H54 (cell line): ENCODE results near the gene EPHA10.
"Not testable (repeated sequence)": the region's sequence is repeated elsewhere in the genome, so short reads cannot be mapped to it uniquely, and the experiment has no call there.

Source experiments
- DNase-seq: peaks from one replicate; pipeline ENCODE4 v3.0.0; 2011; ENCODE audit warnings: low spot score, mixed read lengths; ENCODE audit not compliant: insufficient read length
- FAIRE-seq: peaks from 3 replicates; lab custom pipeline; 2011; peaks lifted over from hg19 to GRCh38; lab: Jason Lieb, UNC
- POLR2A ChIP-seq: IDR thresholded peaks from 2 replicates; pipeline ENCODE4 v1.6.1; 2011; ENCODE audit warnings: low read depth, mild to moderate bottlenecking, low read length

The EPHA10 gene

GRCh38 chr1:37759451-37759850 is 5.5 kb downstream of the EPHA10 start:
- no peak for TF ChIP-seq POLR2A
- FAIRE-seq (no peak), DNase-seq (no peak)

DNA sequence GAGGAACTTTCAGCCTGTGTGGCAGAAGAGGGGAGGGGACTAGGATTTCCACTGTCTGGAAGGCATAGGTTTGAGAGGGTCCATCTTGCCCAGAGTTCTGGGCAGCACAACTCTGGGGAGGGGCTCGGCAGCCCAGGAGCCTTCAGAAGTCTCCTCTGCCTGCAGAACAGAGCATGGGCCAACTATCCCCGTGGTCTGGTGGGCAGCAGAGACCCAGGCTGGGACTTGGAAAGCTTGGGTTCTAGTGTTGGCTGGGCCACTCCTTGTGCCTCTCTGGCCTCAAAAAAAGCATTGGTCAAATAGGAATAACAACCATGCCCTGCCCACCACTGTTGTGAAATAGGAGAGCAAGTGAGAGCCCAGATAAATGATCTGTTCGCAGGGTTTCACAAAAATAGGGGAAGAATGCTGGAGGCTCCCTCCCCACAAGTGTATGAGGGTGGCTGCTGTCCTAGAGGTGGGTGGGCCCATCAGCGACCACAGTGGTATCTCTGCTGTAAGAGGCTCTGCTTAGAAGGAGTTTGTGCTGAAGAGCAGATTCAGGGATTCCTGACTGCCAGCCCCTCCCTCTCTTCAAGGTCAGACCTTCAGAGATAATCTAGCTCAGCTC is 8.9 kb downstream of the EPHA10 start:
- DNase-seq: no peak
- no peak for TF ChIP-seq POLR2A
- FAIRE-seq: no peak

- DNase-seq (peak; percentile 51), FAIRE-seq (no peak)
- no peak for TF ChIP-seq POLR2A
These were observed 9.6 kb downstream of the EPHA10 start for GRCh38 chr1:37755290-37755689.

DNA sequence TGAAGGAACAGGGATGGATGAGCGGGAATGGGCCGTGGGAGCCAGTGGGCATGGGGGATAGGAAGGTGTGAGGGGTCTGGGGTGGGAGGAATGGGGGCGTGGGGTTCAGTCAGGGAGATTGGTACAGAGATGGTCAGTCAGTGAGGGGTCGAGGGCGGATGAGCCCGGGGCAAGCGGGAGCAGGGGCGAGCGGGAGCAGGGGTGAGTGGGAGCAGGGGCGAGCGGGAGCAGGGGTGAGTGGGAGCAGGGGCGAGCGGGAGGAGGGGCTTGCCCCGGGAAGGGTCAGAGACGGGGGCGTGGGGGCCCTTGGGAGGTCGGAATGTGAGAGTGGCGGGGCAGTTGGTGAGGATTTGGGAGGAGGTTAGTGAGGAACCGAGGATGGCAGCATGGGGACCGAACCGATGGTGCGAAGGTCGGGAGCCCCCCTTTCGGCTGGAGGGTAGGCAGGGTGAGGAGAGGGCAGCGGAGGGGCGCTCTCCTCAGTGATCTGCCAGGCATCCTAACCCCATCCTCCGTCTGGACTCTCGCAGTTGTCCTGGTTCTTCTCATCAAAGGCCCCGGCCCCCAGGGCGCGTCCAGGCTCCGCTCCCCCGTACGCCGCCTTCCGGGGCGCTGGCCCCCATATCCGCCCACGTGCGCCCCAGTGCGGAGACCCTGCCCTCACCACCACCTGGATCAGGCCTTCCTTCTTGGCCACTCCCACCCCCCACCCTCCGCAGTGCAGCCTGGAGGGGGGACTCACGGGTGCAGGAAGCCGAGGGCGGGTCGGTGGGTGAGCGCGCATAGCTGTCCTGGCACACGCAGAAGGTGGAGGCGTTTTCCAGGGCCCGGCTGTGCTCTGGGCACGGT is 11.2 kb downstream of the EPHA10 start:
- TF ChIP-seq POLR2A: no peak
- FAIRE-seq: no peak
- DNase-seq: no peak

DNA sequence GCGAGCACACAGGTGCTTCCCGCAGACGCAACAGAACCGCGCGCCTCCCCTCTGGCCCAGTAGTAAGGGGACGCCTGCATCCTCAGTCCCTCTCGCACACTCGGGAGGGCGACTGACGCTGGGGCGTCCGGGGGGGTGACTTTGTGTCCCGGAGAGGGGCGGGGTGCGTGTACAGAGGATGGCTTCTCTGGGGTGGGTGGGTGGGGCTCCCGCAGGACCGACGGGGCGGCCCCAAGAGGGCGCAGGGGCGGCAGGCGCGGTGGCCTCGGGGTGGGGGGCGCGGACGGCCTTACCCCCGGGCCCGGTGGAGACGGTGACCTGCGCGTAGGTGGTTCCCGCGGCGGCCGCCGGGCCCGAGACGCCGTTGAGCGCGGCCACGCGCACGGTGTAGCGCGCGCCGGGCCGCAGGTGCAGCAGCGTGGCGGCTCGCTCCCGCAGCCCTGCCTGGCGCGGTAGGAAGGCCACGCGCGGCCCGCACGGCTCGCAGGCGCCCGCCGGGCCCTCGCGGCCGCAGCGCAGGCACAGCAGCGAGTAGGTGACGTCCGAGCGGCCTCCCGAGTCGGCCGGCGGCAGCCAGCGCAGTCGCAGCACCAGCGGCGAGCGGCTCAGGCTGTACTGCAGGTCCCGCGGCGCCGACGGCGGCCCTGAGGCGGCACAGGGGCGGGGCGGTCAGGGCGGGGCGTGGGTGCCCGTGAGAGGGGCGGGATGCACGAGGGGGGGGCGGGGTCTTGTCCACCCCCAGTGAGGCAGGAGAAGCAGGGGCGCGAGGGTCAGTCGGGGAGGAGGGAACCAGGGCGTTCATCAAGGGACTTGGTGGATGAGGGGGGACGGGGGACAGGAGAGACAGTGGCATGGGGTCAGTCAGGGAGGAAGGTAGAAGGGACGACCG is 12.1 kb downstream of the EPHA10 start:
- FAIRE-seq: no peak
- no peak for DNase-seq

GRCh38 chr1:37752213-37752582 is 12.7 kb downstream of the EPHA10 start:
- FAIRE-seq: no peak
- DNase-seq: no peak
- no peak for TF ChIP-seq POLR2A

More for the DNA sequence above, 12.1 kb downstream of the EPHA10 start:
- TF ChIP-seq POLR2A: no peak

DNA sequence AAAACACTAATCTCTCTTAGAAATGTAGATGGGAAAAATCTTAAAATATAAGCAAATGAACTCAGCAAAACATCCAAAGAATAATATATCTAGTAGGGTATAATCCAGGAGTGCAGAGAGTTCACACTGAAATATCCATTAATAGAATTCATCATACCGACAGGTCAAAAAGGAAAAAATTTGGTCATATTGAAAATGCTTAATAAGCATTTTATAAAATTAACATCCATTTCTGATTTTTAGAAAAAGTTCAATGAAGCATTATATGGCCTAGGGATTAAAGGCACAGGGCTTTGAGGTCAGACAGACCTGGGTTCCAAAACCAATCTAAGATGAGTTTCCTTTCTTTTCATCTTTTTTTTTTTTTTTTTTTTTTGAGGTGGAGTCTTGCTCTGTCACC is 16.4 kb downstream of the EPHA10 start:
- no peak for FAIRE-seq
- no peak for TF ChIP-seq POLR2A
- DNase-seq: no peak

- no peak for TF ChIP-seq POLR2A
- DNase-seq (no peak), FAIRE-seq (no peak)
These were observed 18.1 kb downstream of the EPHA10 start for GRCh38 chr1:37746806-37747205.

- DNase-seq (no peak), FAIRE-seq (no peak)
- no peak for TF ChIP-seq POLR2A
These were observed 23.3 kb downstream of the EPHA10 start for GRCh38 chr1:37741662-37742061.

DNA sequence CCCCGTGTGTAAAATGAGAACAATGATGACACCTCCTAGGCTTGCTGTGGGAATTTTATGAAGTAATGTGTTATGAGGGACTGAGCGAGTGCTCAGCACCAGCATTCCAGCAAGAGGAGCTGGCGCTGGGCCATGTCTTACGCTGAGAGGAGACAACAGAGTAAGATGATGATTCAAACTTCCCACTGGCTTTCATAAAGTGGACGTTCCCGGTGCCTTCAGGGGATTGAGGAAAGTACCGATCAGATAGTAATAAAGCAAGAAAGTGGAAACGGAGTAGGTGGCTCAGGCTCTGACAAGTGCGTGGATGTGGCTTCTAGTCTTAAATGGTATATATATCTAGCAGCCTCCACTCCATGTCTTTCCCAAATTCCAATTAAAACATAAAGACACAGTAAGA is 23.8 kb downstream of the EPHA10 start:
- FAIRE-seq (no peak), DNase-seq (no peak)
- no peak for TF ChIP-seq POLR2A

DNA sequence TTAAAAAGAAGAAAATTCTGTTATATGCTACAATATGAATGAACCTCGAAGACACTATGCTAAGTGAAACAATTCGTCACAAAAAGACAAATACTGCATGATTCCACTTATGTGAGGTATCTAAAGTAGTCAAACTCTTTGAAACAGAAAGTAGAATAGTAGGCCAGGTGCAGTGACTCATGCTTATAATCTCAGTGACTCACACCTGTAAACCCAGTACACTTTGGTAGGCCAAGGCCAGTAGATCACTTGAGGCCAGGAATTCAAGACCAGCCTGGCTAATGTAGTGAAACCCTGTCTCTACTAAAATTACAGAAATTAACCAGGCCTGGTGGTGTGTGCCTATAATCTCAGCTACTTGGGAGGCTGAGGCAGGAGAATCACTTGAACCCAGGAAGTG is 25.7 kb downstream of the EPHA10 start:
- TF ChIP-seq POLR2A: no peak
- FAIRE-seq (no peak), DNase-seq (no peak)

- not testable (repeated sequence) for FAIRE-seq, DNase-seq
These were observed 26.3 kb downstream of the EPHA10 start for GRCh38 chr1:37738619-37739018.

GRCh38 chr1:37737975-37738374 is 26.9 kb downstream of the EPHA10 start:
- DNase-seq, FAIRE-seq: not testable (repeated sequence)
